Stomach (tissue), 9 donors: ENCODE measurements around the gene XYLT1. TPM values are rescaled to one million over a fixed set of nuclear protein-coding genes. Genes with fewer than 3 reads are reported as not detected.

Experiments
- DNase-seq, 2 donors: peaks; one replicate each; pipeline versions ENCODE4 v3.0.0 to v3.0.0-alpha.2; 2013 to 2019
- H3K27ac ChIP-seq, 5 donors: fragments of 200-600 bp in 4 of 5; sonication (generic) in 4 of 5; one replicate each; pipeline ENCODE4 v1.5.1; 2013 to 2019; ENCODE audit warnings: mild to moderate bottlenecking in 1 of 5, moderate library complexity in 1 of 5
- H3K27me3 ChIP-seq, 3 donors: fragments of 200-600 bp; sonication (generic); one replicate each; pipeline ENCODE4 v1.5.1; 2017 to 2019; ENCODE audit warnings: mixed run types in 1 of 3
- H3K36me3 ChIP-seq, 4 donors: fragments of 200-600 bp; sonication (generic); 1 replicate in 3 of 4; 2 replicates in 1 of 4; pipeline ENCODE4 v1.5.1; 2016 to 2019
- H3K4me1 ChIP-seq, 4 donors: fragments of 200-600 bp; sonication (generic); one replicate each; pipeline ENCODE4 v1.5.1; 2016 to 2019
- H3K4me3 ChIP-seq, 4 donors: fragments of 200-600 bp; sonication (generic) in 3 of 4; one replicate each; pipeline ENCODE4 v1.5.1; 2016 to 2019; ENCODE audit warnings: mild to moderate bottlenecking in 1 of 4
- H3K9me3 ChIP-seq, 4 donors: fragments of 200-600 bp; sonication (generic); one replicate each; pipeline ENCODE4 v1.5.1; 2016 to 2019
- EP300 ChIP-seq: sonication (generic); formaldehyde crosslinking; IDR thresholded peaks from one replicate; pipeline ENCODE4 v1.6.1; 2017; ENCODE audit warnings: antibody characterized with exemption
- POLR2A ChIP-seq, 4 donors: fragments of 450-650 bp; IDR thresholded peaks; one replicate each; pipeline ENCODE4 v1.6.1; 2016; ENCODE audit warnings: antibody characterized with exemption in 4 of 4, control low read depth in 2 of 4, mild to moderate bottlenecking in 1 of 4, moderate library complexity in 1 of 4
- POLR2AphosphoS5 ChIP-seq, 3 donors: sonication (generic); formaldehyde crosslinking; IDR thresholded peaks; one replicate each; pipeline ENCODE4 v1.6.1; 2016; ENCODE audit warnings: antibody characterized with exemption in 3 of 3
- WGBS, 5 donors: extraction: QIAGEN DNeasy Blood & Tissue Kit in 3 of 5; methylation state at CpG; one replicate each; pipeline versions ENCODE4 v1.1.5 to v1.1.7; 2013 to 2018; 5-methylcytosine and 5-hydroxymethylcytosine counted together
- intact Hi-C: fragments of 100-400 bp; cut with DNase I; formaldehyde crosslinking; loops from one replicate; pipeline ENCODE4 v1.15.1; 2023; ENCODE audit warnings: low total_unique reads
- polyA plus RNA-seq, 3 donors: library from polyadenylated mRNA; stranded (reverse); fragments of 200-250 nt; gene quantifications; one replicate each; pipeline ENCODE4 v1.2.3, GENCODE V29; 2013
- total RNA-seq, 5 donors: library from RNA; depleted of rRNA; stranded (reverse); fragments of >200 nt; gene quantifications; one replicate each; pipeline versions ENCODE4 v1.1.0 to v1.2.3, GENCODE V29; 2014 to 2016
- TF ChIP-seq, protein P1 (sequence below), 7 experiments: fragments of 450-650 bp in 4 of 7; fragments of 200-600 bp in 3 of 7; sonication (generic) in 3 of 7; IDR thresholded peaks; one replicate each; pipeline ENCODE4 v1.5.1; 2016 to 2019; ENCODE audit warnings: antibody characterized with exemption in 7 of 7, control low read depth in 2 of 7, mild to moderate bottlenecking in 1 of 7
- donor health status: healthy with polysubstance abuse.
- donor health status: Bipolar disorder and iron deficiency.
- donor health status: healthy.

Gene XYLT1
- total and polyA plus RNA-seq, 8 donors: 0.87 to 59.5 (median 9.5) TPM

DNA sequence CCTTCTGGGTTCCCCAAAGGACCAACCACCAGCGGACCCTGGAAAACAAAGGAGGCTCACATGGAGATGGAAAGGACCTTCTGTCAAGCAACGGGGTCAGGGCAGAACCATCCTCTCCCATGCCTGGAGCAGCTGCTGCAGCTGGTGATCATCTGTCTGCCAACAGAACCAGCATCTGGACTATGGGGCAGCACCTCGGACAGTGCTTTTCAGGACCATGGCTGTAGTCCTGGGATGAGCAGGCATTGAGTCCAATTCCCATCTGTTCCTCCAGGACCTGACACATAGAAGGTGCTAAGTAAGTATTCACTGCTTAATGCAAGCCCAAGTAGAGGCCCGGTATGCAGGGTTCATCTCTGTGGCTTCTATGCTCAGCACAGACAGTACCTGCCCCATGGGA is 304.7 kb downstream of the XYLT1 start:
- 87 to 100% (median 90%) methylated on average over 3 to 4 of the region's 4 CpGs for WGBS, 5 donors
- no peak overlapping the region for H3K27ac ChIP-seq
- peaks cover 0 to 4% (median 2%) of the 10 kb centered on the region in 4 donors for H3K36me3 ChIP-seq
- H3K4me1 ChIP-seq: peaks cover 0 to 7% (median 0%) of the 10 kb centered on the region in 4 donors
- intact Hi-C loops: no loop called here
- no peak for DNase-seq
- no peaks in the 10 kb centered on the region for H3K9me3 ChIP-seq
- TF ChIP-seq EP300 (no peak), POLR2A (IDR thresholded peaks at IDR 0.05) (no peak), POLR2AphosphoS5 (IDR thresholded peaks at IDR 0.05) (no peak)
- TF ChIP-seq, protein P1, sequence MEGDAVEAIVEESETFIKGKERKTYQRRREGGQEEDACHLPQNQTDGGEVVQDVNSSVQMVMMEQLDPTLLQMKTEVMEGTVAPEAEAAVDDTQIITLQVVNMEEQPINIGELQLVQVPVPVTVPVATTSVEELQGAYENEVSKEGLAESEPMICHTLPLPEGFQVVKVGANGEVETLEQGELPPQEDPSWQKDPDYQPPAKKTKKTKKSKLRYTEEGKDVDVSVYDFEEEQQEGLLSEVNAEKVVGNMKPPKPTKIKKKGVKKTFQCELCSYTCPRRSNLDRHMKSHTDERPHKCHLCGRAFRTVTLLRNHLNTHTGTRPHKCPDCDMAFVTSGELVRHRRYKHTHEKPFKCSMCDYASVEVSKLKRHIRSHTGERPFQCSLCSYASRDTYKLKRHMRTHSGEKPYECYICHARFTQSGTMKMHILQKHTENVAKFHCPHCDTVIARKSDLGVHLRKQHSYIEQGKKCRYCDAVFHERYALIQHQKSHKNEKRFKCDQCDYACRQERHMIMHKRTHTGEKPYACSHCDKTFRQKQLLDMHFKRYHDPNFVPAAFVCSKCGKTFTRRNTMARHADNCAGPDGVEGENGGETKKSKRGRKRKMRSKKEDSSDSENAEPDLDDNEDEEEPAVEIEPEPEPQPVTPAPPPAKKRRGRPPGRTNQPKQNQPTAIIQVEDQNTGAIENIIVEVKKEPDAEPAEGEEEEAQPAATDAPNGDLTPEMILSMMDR (IDR thresholded peaks at IDR 0.05): no peak
- no peaks in the 10 kb centered on the region for H3K27me3 ChIP-seq
- no peak overlapping the region for H3K4me3 ChIP-seq

- no peak for DNase-seq
- Histone ChIP-seq H3K27me3 (no peaks in the 10 kb centered on the region), H3K4me1 (peaks cover 0 to 13% (median 0%) of the 10 kb centered on the region in 4 donors), H3K36me3 (peaks cover 0 to 12% (median 6%) of the 10 kb centered on the region in 4 donors), H3K4me3 (no peak overlapping the region), H3K9me3 (no peaks in the 10 kb centered on the region), H3K27ac (no peak overlapping the region)
- 91 to 94% (median 92%) methylated on average over 3 of the region's 3 CpGs for WGBS, 5 donors
- intact Hi-C loops: no loop called here
- TF ChIP-seq POLR2AphosphoS5 (IDR thresholded peaks at IDR 0.05): no peak
Measured at GRCh38 chr16:17162560-17162959, 308.2 kb downstream of the XYLT1 start.

DNA sequence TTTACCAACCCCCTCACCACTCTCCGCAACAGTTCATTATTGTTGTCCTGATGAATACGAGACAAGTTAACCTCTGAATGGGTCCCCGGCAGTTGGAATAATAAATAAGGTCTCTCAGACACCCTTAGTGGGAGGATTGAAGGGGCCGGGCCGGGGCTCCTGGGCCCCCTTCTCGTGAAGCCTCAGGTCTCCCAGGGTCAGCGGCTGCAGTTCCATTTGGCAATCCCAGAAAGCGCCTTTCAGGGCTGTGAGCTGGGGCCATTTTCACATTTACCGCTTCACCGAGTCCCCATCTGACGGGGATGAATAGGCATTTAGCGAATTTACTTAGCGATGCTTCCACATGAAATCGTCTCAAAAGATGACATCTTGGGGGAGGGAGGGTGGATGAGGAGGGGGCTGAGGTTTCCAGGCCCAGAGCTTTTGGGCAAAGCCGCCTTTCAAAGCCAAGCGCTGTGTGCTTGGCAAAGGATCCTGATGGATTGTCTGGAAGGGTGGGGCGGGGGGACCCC is 309.8 kb downstream of the XYLT1 start:
- intact Hi-C loops: no loop called here
- 74 to 79% (median 76%) methylated on average over 17 of the region's 17 CpGs for WGBS, 5 donors
- Histone ChIP-seq H3K27ac (no peak overlapping the region), H3K36me3 (peaks cover 0 to 14% (median 3%) of the 10 kb centered on the region in 4 donors), H3K4me3 (no peak overlapping the region), H3K9me3 (no peaks in the 10 kb centered on the region), H3K27me3 (no peaks in the 10 kb centered on the region), H3K4me1 (peaks cover 0 to 13% (median 0%) of the 10 kb centered on the region in 4 donors)
- TF ChIP-seq POLR2A (IDR thresholded peaks at IDR 0.05) (no peak), POLR2AphosphoS5 (IDR thresholded peaks at IDR 0.05) (no peak), EP300 (no peak)
- TF ChIP-seq, protein P1 (IDR thresholded peaks at IDR 0.05): no peak
- no peak for DNase-seq

- no peaks in the 10 kb centered on the region for H3K27me3 ChIP-seq
- TF ChIP-seq POLR2A (IDR thresholded peaks at IDR 0.05) (no peak), EP300 (no peak), POLR2AphosphoS5 (IDR thresholded peaks at IDR 0.05) (no peak)
- TF ChIP-seq, protein P1 (IDR thresholded peaks at IDR 0.05): no peak
- DNase-seq: peak in 1 of 2 donors; percentile 37
Measured at GRCh38 chr16:17160285-17160853, 310.4 kb downstream of the XYLT1 start.

DNA sequence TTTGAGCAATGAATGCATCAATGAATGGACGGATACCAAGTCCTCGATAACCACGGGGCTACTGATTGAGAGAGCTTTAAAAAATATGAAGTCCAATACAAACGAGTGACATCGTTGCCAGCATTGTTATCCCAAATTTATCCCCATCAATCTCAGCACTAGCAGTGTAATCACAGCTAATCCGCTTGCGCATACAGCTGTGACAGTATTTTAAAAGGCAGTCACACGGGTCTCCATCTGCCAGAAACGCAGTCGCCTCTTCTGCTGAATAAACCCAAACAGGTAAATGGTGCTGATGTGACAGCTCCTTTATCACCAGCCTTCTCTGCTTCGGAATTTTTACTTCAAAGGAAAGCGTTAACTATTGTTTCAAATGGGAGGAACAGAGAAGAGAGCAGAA is 311.1 kb downstream of the XYLT1 start:
- DNase-seq: no peak
- TF ChIP-seq EP300: no peak
- TF ChIP-seq, protein P1 (IDR thresholded peaks at IDR 0.05): no peak
- no peak for TF ChIP-seq POLR2AphosphoS5 (IDR thresholded peaks at IDR 0.05)
- TF ChIP-seq POLR2A (IDR thresholded peaks at IDR 0.05): no peak
- peaks cover 0 to 13% (median 0%) of the 10 kb centered on the region in 4 donors for H3K4me1 ChIP-seq
- intact Hi-C loops: no loop called here
- no peak overlapping the region for H3K27ac ChIP-seq
- peaks cover 0 to 14% (median 2%) of the 10 kb centered on the region in 4 donors for H3K36me3 ChIP-seq
- 56 to 67% (median 64%) methylated on average over 12 of the region's 12 CpGs for WGBS, 5 donors
- H3K9me3 ChIP-seq: no peaks in the 10 kb centered on the region
- no peak overlapping the region for H3K4me3 ChIP-seq
- H3K27me3 ChIP-seq: no peaks in the 10 kb centered on the region

More at GRCh38 chr16:17160285-17160853, 310.4 kb downstream of the XYLT1 start:
- peaks cover 0 to 14% (median 2%) of the 10 kb centered on the region in 4 donors for H3K36me3 ChIP-seq
- H3K27ac ChIP-seq: no peak overlapping the region
- 60 to 74% (median 64%) methylated on average over 18 of the region's 18 CpGs for WGBS, 5 donors
- no peaks in the 10 kb centered on the region for H3K9me3 ChIP-seq
- no peak overlapping the region for H3K4me3 ChIP-seq
- intact Hi-C loops: no loop called here
- peaks cover 0 to 13% (median 0%) of the 10 kb centered on the region in 4 donors for H3K4me1 ChIP-seq
